Fibroblast of upper back skin (primary cell): ENCODE measurements around the gene NMRAL1.

Experiments
- DNase-seq: peaks from one replicate; pipeline ENCODE4 v3.0.0-alpha.2; 2013

Gene NMRAL1

DNA sequence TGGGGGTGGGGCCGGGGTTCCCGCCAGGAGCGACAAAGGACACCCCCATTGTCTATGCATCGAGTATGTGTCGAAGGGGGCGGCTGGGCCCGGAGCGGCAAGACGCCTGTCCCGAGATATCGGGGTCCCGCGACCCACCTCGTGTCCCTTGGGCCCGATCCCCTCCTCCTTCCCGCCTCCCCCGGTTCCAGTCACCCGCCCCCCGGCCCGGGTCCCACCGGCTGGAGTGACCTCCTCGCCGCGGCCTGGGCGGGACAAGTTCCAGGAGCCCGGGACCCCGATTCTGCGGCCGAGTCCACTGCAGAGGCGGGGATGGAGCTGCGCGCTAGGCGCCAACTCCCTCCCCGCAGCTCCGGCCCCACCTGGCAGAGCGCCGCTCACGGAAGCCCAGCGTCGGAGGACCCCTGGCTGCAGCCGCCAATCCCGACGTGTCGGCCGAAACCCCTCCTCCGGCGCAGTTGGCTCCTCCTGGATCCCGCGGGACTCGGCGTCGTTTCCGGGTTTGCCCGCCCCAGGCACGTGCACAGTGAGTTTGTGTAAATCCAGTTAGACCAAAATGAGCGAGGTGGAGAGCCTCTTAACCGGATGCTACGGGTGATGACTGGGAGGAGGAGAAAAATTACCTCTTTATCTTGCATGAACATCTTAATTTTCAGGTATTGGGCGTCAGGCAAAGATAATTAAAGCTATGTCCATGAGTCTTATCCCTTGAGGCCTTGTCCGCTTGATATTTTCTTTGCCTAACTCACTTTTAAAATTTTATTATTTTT is at the start of gene NMRAL1:
NMRAL1 (minus strand) TSS at position 434 of the 770 bp plus-strand sequence. CDS start 493 bp downstream, outside the sequence.
- DNase-seq = peak; percentile 92

DNA sequence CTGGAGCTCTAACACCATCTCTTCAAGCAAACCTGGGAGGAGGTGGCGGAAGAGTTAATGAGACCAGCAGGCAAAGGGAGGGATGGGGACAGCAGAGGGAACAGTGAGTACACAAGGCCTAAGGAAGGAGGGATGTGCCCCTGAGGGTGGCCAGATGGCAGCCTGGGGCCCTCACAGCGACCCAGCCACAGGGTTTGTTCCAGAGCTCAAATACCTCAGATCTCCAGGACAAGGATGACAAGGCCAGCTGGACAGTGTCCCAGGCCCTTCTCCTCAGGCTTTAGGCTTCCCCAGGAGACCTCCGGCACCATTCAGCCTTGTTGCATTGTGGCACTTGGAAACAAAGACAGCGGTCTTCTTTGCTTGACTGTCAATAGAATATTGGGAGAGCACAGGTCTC is 49.3 kb upstream of the NMRAL1 start:
- DNase-seq = no peak

DNA sequence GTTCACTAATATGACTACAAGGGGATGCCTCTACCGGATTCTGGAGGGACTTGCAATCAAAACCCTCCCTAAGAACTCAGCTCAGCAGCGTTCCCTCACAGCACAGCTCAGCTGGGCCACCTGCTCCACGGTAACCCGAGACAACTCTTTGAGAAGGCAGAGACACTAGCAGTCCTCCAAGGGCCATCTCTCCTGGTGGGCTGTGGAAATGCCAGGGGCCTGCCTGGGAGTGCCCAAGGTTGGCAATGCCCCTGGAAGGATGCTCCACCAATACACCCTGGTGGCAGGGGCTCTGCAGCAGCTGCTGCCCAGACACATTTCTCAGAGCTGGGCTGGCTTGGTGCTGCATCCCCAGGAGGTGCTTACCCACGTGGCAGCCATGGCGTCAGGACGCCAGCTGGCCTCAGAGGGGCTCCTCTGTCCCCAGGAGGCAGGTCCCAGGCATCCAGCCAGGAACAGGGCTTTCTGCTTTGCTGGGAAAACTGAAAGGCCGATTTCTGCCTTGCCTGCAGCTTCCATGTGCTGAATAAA is 47.7 kb upstream of the NMRAL1 start:
- DNase-seq = peak; percentile 29

DNA sequence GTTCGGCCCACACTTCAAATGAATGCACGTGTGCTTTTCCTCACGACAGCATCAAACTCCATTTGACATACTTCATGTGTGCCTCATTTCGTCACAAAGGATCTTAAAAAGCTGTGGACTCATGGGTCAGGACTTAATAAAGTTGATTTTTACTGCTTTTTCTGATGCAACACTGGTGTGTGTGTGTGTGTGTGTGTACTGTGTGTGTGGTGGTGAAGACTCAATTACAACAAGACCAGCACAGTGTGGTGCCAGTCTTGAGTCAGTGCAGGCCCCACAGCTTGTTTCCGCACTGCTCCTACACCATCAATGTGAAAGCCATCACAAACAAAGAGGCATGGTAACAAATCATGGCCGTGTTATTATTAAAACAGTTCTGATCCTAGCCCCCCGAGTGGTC is 46.5 kb upstream of the NMRAL1 start:
- DNase-seq = peak; percentile 19

GRCh38 chr16:4519274-4520058 is 45.0 kb upstream of the NMRAL1 start:
- DNase-seq = no peak

DNA sequence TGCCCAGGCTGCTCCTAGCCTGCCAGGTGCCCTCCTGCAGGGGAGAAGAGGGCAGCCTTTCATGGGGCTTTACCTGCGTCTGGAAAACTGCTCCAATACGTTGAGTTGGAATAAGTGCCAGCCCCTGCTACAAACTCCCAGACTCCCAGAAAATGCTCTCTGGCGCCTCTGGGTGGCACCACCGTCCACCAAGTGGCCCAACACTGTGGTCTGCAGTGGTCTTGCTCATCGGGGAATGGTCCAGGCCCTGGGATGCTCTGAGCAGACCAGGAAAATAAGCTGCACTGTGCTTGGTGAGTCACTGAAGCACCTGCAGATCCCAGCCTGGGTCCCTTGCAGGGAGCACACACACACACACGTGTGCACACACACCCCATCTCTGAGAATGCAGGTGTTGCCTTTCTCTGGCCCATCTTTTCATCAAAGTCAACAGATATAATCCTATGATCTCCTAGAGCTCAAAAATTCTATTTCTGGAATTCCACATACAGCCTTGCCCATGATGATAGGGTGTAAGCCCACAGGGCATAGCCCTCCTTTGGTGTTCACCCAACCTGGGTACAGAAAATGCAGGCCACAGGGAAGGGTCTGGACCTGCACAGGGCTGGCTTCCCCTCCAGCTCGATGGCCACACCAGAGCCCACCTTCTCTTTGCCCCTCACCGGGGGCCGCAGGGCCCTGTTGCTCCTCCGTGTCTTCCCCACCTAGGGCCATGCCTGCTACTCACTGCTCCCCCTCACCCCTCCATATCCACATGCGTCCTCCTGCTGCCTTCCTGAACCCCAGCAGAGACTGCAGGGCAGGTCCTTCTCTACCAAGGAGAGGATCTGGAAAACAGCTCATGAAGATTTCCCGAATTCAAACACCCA is 43.6 kb upstream of the NMRAL1 start:
- DNase-seq = peak; percentile 43

DNA sequence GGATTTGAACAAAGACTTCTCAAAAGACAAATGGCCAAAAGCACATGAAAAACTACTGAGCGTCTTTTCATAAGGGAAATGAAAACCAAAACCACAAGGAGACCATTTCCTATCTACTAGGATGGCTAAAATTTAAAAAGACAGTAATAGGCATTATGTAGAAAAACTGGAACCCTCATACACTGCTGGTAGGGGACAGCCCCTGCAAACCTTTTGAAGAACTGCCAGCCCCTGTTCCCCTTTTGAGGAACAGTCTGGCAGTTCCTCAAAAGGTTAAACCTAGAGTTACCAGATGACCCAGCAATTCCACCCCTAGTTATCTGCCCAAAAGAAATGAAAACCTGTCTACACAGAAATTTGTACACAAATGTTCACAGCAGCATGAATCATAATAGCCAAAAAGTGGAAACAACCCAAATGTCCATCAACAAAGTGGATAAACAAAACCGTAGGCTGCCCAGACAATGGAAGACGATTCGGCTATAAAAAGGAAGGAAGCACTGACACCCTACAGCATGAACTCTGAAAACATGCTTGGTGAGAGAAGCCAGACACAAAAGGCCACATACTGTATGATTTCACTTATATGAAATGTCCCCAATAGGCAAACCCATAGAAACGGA is 41.3 kb upstream of the NMRAL1 start:
- no peak for DNase-seq

GRCh38 chr16:4514606-4515005 is 40.2 kb upstream of the NMRAL1 start:
- DNase-seq = no peak

DNA sequence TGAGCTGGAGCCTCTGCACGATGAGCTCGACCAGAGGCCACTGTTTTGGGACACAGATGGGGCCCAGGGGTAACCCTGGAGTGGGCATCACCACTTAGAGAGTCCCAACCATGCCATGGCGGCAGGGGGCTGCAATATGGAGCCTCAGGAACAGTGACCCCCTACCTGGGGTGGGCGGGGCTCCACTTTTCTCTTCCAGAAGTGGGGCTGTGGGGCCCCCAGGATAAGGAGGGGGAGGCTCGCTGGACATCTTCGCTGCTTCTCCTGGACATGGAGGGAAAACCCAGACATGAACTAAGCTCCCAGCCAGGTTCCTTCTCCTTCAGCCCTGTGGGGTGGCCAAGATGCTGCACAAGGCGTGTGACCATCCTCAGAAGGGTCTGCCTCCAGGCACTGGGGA is 39.5 kb upstream of the NMRAL1 start:
- no peak for DNase-seq

DNA sequence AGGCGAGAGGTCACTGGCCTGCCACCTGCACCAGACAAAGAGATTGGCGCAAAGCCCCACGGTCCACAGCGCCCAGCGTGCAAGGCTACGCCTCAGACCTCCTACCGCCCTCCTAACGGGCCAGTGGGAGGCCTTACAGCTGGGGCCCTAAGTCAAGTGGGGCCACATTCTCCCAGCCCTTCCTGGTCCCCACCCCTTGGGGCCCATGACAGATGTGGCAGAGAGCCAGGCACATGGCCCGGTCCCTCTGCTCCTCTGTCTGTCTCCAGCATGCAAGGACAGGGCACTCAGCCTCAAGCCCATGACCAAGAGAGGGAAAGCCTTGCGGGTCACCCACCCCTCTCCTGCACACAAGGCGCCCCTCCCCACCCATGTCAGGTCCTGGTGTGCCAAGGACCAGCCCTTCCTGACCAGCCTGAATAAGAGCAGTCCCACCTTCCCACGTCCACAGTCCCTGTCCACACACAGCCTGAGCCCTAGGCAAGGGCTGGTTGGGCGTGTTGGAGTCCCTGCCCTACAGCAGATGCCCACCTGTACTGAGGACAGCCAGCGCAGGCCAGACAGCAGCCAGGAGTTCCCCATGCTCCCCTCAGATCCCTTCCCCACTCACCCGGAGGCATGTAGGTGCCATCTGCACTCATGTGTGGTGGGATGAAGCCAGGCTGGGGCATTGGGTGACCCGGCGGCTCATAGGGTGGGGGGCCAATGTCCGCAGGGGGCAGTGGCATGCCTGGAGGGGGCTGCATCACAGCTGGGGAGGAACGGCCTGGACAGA is 38.8 kb upstream of the NMRAL1 start:
- no peak for DNase-seq

GRCh38 chr16:4512473-4512872 is 38.0 kb upstream of the NMRAL1 start:
- no peak for DNase-seq

DNA sequence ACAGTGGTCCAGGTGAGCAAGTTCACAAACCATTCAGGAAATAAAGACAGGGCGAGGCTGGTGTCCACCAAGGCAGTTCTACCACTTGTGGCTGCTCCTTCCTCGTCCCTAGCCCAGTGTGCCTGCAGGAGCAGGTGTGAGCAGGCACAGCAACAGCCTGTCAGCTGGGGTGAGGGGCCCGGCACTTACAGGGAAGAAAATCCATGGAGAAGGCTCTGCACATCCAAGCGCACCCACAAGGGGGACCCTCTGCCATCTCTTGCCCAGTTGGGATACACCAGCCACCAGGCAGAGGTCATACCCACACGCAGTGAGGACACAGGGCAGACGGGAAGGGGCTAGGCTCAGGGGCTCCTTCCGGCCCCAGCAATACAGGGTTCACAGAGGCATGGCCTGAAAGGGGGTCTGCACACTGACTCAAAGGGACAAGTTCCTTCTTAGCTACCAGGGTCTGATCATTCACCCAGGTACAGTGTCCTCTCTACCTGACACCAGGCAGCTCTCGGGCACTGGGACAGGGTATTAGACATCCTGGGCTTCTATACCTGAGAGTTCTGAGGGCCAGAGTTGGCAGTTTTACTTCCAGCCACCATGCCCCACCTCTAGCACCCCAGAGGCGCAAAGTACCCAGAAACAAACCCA is 37.1 kb upstream of the NMRAL1 start:
- DNase-seq = peak; percentile 25

- DNase-seq = no peak
These were observed 36.5 kb upstream of the NMRAL1 start for GRCh38 chr16:4510747-4511426.

GRCh38 chr16:4510131-4510530 is 35.7 kb upstream of the NMRAL1 start:
- DNase-seq = no peak

DNA sequence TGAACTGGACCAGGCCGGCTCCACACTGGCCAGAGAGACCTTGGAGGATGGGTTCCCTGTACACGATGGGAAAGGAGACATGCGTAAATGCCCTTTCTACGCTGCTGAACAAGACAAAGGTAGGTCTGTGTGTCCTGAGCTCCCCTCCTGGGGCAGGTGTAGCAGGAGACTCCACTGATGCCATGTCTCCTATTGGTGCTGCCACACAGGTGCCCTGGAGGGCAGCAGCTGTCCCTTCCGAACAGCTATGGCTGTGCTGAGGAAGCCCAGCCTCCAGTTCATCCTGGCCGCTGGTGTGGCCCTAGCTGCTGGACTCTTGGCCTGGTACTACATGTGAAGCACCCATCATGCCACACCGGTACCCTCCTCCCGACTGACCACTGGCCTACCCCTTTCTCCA is 35.0 kb upstream of the NMRAL1 start:
- DNase-seq = no peak

DNA sequence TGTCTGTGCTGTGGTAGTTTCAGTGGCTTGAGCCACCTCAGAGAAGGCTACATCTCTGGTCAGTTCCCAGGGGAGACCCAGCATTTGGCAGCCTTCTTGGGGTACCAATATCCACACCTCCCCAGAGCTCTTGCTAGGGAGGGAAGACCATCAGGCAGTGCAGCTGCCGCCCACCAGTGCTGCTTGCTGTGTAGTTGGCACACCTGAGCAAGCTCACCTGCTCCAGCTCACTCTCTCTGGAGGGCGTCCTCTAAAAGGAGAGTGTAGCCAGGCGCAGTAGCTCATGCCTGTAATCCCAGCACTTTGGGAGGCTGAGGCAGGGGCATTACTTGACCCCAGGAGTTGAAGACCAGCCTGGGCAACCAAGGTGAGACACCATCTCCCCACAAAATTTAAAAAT is 34.4 kb upstream of the NMRAL1 start:
- DNase-seq = no peak

GRCh38 chr16:4507588-4508345 is 33.3 kb upstream of the NMRAL1 start:
- no peak for DNase-seq

DNA sequence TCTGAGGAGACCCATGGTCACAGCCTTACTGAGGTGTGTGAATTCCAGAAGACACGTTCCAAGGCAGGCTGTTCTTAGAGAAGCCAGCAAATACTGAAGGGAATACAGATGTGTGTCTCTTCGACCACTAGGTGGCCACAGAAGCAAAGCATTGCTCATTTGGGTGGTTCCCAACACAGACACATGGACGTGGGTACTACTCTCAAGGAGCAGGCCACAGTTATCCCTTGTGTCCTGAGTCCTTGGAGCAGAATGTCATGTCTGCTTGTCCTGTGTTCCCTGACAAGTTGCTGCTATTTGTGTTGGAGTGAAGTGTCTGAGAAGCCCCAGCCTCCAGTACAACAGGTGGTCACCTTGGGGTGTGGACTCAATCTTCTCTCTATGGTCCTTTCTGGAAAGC is 32.0 kb upstream of the NMRAL1 start:
- peak; percentile 76 for DNase-seq

DNA sequence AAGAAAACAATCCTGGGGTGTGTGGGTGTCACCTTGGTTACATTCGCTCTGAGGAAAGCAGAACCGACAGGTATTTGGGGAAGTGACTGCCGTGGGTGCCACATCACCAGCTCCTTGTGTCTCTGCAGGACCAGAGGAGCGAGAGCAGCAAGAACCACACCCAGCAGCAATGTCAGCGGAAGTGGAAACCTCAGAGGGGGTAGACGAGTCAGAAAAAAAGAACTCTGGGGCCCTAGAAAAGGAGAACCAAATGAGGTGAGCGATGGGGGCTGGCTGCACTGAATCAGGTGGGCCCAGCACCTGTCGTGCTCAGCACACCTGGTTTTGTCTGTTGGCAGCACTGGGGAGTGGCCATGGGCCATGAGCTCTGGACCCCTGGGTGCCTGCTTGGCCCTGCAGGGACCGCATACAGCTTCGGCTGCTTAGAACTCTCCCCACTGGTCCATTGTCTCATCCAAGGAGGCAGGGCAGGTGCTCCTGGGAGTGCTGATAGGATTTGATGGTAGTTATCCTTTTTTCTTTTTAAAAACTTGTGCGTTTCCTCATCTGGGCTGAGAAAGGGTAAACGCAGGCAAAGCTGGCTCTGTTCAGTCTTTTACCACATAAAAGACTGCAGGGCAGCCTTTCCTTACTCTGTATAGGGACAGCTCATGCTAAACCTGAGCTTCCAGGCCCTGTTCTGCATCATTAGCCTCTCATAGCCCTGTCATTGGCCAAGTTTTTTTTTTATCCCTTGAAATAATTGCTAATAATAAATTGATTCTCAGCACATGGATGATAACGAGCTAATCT is 31.1 kb upstream of the NMRAL1 start:
- no peak for DNase-seq
